ENCODE data around the gene MYO5C. TPM values are rescaled to one million over a fixed set of nuclear protein-coding genes. Genes with fewer than 3 reads are reported as not detected.

Gene MYO5C
- total RNA-seq, 4 donors from 2014 or later: 17.8 to 25.5 (median 23.6) TPM

GRCh38 chr15:52146776-52147175, 148.8 kb downstream of the MYO5C start:
- intact Hi-C loops (cut with DNase I): no loop called here
- no peak for TF ChIP-seq POLR2A (IDR thresholded peaks at IDR 0.05)
- TF ChIP-seq CTCF (IDR thresholded peaks at IDR 0.05): no peak
- DNase-seq: no peak
- no peak overlapping the region for H3K4me3 ChIP-seq
- peaks cover 0 to 66% (median 9%) of the 10 kb centered on the region in 3 donors for H3K36me3 ChIP-seq
- WGBS, 2 donors: 75 to 83% methylated on average over 3 of the region's 3 CpGs
- no peak overlapping the region for H3K27ac ChIP-seq
- no peaks in the 10 kb centered on the region for H3K27me3 ChIP-seq
- H3K4me1 ChIP-seq: no peaks in the 10 kb centered on the region
- no peaks in the 10 kb centered on the region for H3K9me3 ChIP-seq

- WGBS, 2 donors: 93 to 95% methylated on average over 2 of the region's 2 CpGs
- no peak for TF ChIP-seq POLR2A (IDR thresholded peaks at IDR 0.05)
- no peak for TF ChIP-seq CTCF (IDR thresholded peaks at IDR 0.05)
- no peak for DNase-seq
- H3K27me3 ChIP-seq: no peaks in the 10 kb centered on the region
- H3K27ac ChIP-seq: no peak overlapping the region
- H3K36me3 ChIP-seq: peaks cover 0 to 61% (median 9%) of the 10 kb centered on the region in 3 donors
- H3K9me3 ChIP-seq: no peaks in the 10 kb centered on the region
- H3K4me3 ChIP-seq: no peak overlapping the region
- no peaks in the 10 kb centered on the region for H3K4me1 ChIP-seq
- intact Hi-C loops (cut with DNase I): no loop called here
Observed at GRCh38 chr15:52146261-52146660, 149.3 kb downstream of the MYO5C start.

GRCh38 chr15:52144656-52145178, 150.9 kb downstream of the MYO5C start:
- no peaks in the 10 kb centered on the region for H3K9me3 ChIP-seq
- no peak overlapping the region for H3K4me3 ChIP-seq
- intact Hi-C loops (cut with DNase I): no loop called here
- TF ChIP-seq POLR2A (IDR thresholded peaks at IDR 0.05): no peak
- TF ChIP-seq CTCF (IDR thresholded peaks at IDR 0.05): no peak
- peaks cover 0 to 46% (median 9%) of the 10 kb centered on the region in 3 donors for H3K36me3 ChIP-seq
- no peak for DNase-seq
- H3K4me1 ChIP-seq: peaks cover 0 to under 1% (median 0%) of the 10 kb centered on the region in 3 donors
- H3K27ac ChIP-seq: no peak overlapping the region
- H3K27me3 ChIP-seq: no peaks in the 10 kb centered on the region
- 72 to 78% methylated on average over 6 to 7 of the region's 7 CpGs for WGBS, 2 donors

- peaks cover 0 to 41% (median 9%) of the 10 kb centered on the region in 3 donors for H3K36me3 ChIP-seq
- WGBS, 2 donors: 75 to 77% methylated on average over 11 of the region's 11 CpGs
- intact Hi-C loops (cut with DNase I): no loop called here
Observed at GRCh38 chr15:52143873-52144272, 151.7 kb downstream of the MYO5C start.

More at GRCh38 chr15:52143873-52144272, 151.7 kb downstream of the MYO5C start:
- Histone ChIP-seq H3K9me3 (no peaks in the 10 kb centered on the region), H3K4me3 (no peak overlapping the region), H3K4me1 (peaks cover 0 to 4% (median 0%) of the 10 kb centered on the region in 3 donors), H3K27ac (no peak overlapping the region), H3K27me3 (no peaks in the 10 kb centered on the region)
- no peak for DNase-seq
- TF ChIP-seq POLR2A (IDR thresholded peaks at IDR 0.05) (no peak), CTCF (IDR thresholded peaks at IDR 0.05) (no peak)

Small RNA genes within 50 kb of the gene (small RNA-seq; reads per million reads assigned to genes)
- gene MIR1266 (0.07 to 1.2 (median 0.22) reads per million in 4 donors), gene RF00019 (0 reads per million in 4 donors)

Other genes with a start within 250 kb of the MYO5C start
- gene BCL2L10, start 183.0 kb downstream of the MYO5C start, total RNA-seq: 10 to 100 TPM in 1 of 4 donors, 1 to 10 TPM in 3; 4.5 to 14.4 (median 5.9) TPM
- gene GNB5, start 104.4 kb downstream of the MYO5C start, total RNA-seq: 10 to 100 TPM; 16.4 to 22.3 (median 19.9) TPM
- 10 to 100 TPM; 11.3 to 24.6 (median 22.3) TPM for gene MYO5A, start 233.1 kb upstream of the MYO5C start, total RNA-seq

Data from esophagus squamous epithelium (tissue), 5 donors.